ENCODE data around the gene BMX.
A peak's percentile ranks its signal among the peaks of the same experiment; 100 is the strongest.

Gene BMX

DNA sequence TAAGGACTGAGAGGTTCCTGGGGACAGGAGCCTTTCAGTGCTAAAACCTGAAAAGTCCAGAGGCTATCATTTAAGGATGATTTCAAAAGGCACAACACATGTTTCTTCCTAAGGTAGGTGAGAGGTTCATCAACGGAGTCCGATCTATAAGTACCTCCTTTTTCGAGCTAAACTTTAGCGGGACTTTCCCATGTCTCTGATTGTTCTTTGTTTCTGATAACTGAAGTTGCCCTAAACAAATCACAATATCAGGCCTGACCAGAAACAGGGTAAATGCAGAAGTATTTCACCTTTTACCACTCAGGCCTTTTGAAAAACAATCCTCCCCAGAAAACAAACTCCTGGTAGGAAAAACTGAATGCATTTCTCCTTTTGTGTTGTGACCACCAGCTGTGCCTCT lies 25.1 kb upstream of the BMX start:
- no peak for DNase-seq (ENCODE audit: extremely low read depth, insufficient read length)
- Histone ChIP-seq H3K4me3 (replicated peaks; ENCODE audit: low read depth, low read length) (no peak overlapping the region), H3K27me3 (replicated peaks; ENCODE audit: control insufficient read depth, insufficient read depth, low read length) (no peaks in the 10 kb centered on the region), H3K36me3 (ENCODE audit: control insufficient read depth, insufficient read depth, low read length) (no peaks in the 10 kb centered on the region)
- TF ChIP-seq, protein P1, sequence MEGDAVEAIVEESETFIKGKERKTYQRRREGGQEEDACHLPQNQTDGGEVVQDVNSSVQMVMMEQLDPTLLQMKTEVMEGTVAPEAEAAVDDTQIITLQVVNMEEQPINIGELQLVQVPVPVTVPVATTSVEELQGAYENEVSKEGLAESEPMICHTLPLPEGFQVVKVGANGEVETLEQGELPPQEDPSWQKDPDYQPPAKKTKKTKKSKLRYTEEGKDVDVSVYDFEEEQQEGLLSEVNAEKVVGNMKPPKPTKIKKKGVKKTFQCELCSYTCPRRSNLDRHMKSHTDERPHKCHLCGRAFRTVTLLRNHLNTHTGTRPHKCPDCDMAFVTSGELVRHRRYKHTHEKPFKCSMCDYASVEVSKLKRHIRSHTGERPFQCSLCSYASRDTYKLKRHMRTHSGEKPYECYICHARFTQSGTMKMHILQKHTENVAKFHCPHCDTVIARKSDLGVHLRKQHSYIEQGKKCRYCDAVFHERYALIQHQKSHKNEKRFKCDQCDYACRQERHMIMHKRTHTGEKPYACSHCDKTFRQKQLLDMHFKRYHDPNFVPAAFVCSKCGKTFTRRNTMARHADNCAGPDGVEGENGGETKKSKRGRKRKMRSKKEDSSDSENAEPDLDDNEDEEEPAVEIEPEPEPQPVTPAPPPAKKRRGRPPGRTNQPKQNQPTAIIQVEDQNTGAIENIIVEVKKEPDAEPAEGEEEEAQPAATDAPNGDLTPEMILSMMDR (IDR thresholded peaks at IDR 0.05; ENCODE audit: insufficient read depth, low read length, poor library complexity, severe bottlenecking): no peak

GRCh38 chrX:15483891-15484290 lies 16.7 kb upstream of the BMX start:
- Histone ChIP-seq H3K4me3 (replicated peaks; ENCODE audit: low read depth, low read length) (no peak overlapping the region), H3K36me3 (ENCODE audit: control insufficient read depth, insufficient read depth, low read length) (no peaks in the 10 kb centered on the region), H3K27me3 (replicated peaks; ENCODE audit: control insufficient read depth, insufficient read depth, low read length) (no peaks in the 10 kb centered on the region)
- DNase-seq (ENCODE audit: extremely low read depth, insufficient read length): no peak
- TF ChIP-seq, protein P1 (IDR thresholded peaks at IDR 0.05; ENCODE audit: insufficient read depth, low read length, poor library complexity, severe bottlenecking): no peak

DNA sequence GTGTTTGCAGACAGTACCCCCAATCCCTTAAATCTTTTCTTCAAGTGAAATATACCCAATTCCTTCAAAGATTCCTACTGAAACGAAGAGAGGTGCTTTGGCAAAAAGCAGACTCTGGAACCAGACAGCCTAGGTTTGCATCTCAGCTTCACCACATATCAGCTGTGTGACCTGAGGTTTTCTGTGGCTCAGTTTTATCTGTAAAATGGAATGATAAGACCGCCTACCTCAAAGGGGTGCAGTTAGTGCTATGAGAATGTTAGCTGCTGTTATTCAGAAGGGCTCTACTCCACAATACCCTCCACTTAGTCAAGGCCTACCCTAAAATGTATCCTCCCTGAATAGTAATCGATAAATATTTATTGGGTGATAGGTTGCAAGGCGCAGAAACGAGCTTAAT lies 8.1 kb upstream of the BMX start:
- no peak for DNase-seq (ENCODE audit: extremely low read depth, insufficient read length)
- Histone ChIP-seq H3K4me3 (replicated peaks; ENCODE audit: low read depth, low read length) (peak overlapping the region; percentile 65), H3K36me3 (ENCODE audit: control insufficient read depth, insufficient read depth, low read length) (no peaks in the 10 kb centered on the region), H3K27me3 (replicated peaks; ENCODE audit: control insufficient read depth, insufficient read depth, low read length) (no peaks in the 10 kb centered on the region)
- TF ChIP-seq, protein P1 (IDR thresholded peaks at IDR 0.05; ENCODE audit: insufficient read depth, low read length, poor library complexity, severe bottlenecking): no peak

DNA sequence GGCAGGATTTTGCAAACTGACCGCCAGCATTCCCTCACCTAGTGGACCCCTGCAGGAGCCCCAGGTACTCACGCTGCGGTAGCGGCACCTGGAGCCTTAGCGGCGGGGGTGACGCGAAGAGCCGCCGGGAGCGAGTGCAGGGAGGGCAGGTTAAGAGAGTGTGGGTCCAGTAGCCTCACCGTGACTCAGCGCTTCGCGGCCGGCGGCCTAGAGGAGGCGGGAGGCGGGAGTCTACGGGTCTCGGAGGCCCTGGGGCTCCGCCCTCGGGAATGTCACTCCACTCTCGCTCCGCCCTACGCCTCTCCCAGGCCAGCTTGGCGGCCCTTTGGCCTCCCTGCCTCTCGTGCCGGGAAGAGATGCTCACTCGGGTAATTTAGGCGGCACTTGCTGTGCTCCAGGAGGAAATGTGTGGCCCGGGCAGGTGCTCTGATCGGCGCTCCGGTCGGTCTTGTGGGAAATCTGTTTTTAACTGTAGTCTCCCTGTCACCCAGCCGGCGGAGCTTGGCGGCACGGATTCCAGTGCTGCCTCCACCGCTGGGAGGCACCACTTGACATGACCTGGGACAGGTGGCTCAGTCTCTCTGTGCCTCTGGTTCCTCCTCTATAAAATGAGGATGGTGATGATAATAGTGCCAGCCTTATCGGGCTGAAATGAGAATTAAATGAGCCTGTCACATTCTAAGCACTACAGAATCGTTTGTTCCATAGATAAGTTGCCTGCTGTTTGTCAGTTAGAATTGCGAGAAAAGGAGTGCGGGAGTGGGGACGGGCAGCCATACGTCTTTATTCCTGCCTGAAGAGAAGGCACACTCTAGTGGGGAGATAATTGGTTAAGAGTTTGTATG lies 7.3 kb upstream of the BMX start, which contains the start of gene PIR:
Gene PIR, minus strand, starts transcription at position 216 of the 845 bp plus-strand sequence. CDS start 2,076 bp downstream, outside the sequence.
- Histone ChIP-seq H3K27me3 (replicated peaks; ENCODE audit: control insufficient read depth, insufficient read depth, low read length) (no peaks in the 10 kb centered on the region), H3K4me3 (replicated peaks; ENCODE audit: low read depth, low read length) (peak within 1 kb of the TSS; percentile 65), H3K36me3 (ENCODE audit: control insufficient read depth, insufficient read depth, low read length) (no peaks in the 10 kb centered on the region)
- TF ChIP-seq, protein P1 (IDR thresholded peaks at IDR 0.05; ENCODE audit: insufficient read depth, low read length, poor library complexity, severe bottlenecking): peak; percentile 58
- peak; percentile 82 for DNase-seq (ENCODE audit: extremely low read depth, insufficient read length)

- no peaks in the 10 kb centered on the region; the same call in 1 of the 2 replicates for H3K27me3 ChIP-seq (replicated peaks; ENCODE audit: control insufficient read depth, insufficient read depth, low read length)
- no peak overlapping the region for H3K4me3 ChIP-seq (replicated peaks; ENCODE audit: low read depth, low read length)
- no peak for DNase-seq (ENCODE audit: extremely low read depth, insufficient read length)
- TF ChIP-seq, protein P1 (IDR thresholded peaks at IDR 0.05; ENCODE audit: insufficient read depth, low read length, poor library complexity, severe bottlenecking): no peak
- H3K36me3 ChIP-seq (ENCODE audit: control insufficient read depth, insufficient read depth, low read length): no peaks in the 10 kb centered on the region
Observed at GRCh38 chrX:15495801-15496200, 4.8 kb upstream of the BMX start.

Measured in GM06990 (cell line).